ENCODE measurements around the gene CTNNB1. TPM values are rescaled to one million over a fixed set of nuclear protein-coding genes. Genes with fewer than 3 reads are reported as not detected.

Gene CTNNB1
- total and polyA plus RNA-seq, 2 of the 13 experiments (the other 11 are each of a cell fraction or from before 2014, with no cell fraction given) = 398 to 489 TPM

DNA sequence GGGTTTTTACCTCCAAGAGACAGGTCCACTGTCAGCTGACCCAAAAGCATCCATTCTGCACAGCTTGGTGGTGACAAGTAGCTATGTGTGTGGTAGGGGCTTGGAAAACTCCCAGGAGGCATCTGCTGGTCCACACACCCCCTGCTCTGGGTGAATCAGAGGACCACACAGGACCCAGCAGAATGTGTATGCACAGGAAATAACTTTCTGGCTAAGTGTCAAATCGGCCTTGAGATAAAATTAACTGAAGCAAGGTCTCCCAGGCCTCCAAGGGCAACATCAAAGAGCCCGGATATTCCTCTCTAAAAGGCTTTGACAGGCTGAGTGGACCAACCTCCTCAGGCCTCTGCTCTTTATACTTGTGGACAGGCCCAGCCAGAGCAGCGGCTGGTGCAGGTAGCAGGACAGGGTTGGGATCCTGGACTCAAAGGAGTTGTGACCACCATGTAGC lies 66.5 kb downstream of the CTNNB1 start (continued):
- TF ChIP-seq TCF12 (IDR thresholded peaks at IDR 0.05) (no peak), TCF12 (CRISPR knock-in tag; IDR thresholded peaks at IDR 0.05) (no peak), MIER3 (CRISPR knock-in tag; IDR thresholded peaks at IDR 0.05; ENCODE audit: borderline replicate concordance) (0 out of 2 replicates have a peak, but pooled peaks have one; percentile 38), ZMYM2 (CRISPR knock-in tag; IDR thresholded peaks at IDR 0.05) (no peak), RNF219 (CRISPR knock-in tag; IDR thresholded peaks at IDR 0.05) (no peak), ZNF430 (CRISPR knock-in tag; IDR thresholded peaks at IDR 0.05) (peak; percentile 33; the same call in 1 of the 2 replicates), YY1 (IDR thresholded peaks at IDR 0.05; ENCODE audit: insufficient read depth, insufficient replicate concordance, low read depth, low read length) (no peak), SIN3A (IDR thresholded peaks at IDR 0.05; ENCODE audit: borderline replicate concordance, low read depth, low read length) (no peak), ZNF3 (CRISPR knock-in tag; IDR thresholded peaks at IDR 0.05) (no peak), NFE2 (CRISPR knock-in tag; IDR thresholded peaks at IDR 0.05) (no peak), THRA (CRISPR knock-in tag; IDR thresholded peaks at IDR 0.05; ENCODE audit: borderline replicate concordance) (peak; percentile 52; the same call in 1 of the 2 replicates), ZNF33A (CRISPR knock-in tag; IDR thresholded peaks at IDR 0.05; ENCODE audit: borderline replicate concordance) (no peak), ZNF282 (IDR thresholded peaks at IDR 0.05; ENCODE audit: partially characterized antibody) (no peak), ZFP82 (CRISPR knock-in tag; IDR thresholded peaks at IDR 0.05; ENCODE audit: borderline replicate concordance) (no peak), FOXP1 (IDR thresholded peaks at IDR 0.05) (no peak), FOXP1 (CRISPR knock-in tag; IDR thresholded peaks at IDR 0.05) (no peak; the same call in 1 of the 2 replicates), IKZF1 (IDR thresholded peaks at IDR 0.05) (no peak)
- TF ChIP-seq, protein P1, sequence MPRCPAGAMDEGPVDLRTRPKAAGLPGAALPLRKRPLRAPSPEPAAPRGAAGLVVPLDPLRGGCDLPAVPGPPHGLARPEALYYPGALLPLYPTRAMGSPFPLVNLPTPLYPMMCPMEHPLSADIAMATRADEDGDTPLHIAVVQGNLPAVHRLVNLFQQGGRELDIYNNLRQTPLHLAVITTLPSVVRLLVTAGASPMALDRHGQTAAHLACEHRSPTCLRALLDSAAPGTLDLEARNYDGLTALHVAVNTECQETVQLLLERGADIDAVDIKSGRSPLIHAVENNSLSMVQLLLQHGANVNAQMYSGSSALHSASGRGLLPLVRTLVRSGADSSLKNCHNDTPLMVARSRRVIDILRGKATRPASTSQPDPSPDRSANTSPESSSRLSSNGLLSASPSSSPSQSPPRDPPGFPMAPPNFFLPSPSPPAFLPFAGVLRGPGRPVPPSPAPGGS (CRISPR knock-in tag; IDR thresholded peaks at IDR 0.05) = no peak
- TF ChIP-seq, protein P2, sequence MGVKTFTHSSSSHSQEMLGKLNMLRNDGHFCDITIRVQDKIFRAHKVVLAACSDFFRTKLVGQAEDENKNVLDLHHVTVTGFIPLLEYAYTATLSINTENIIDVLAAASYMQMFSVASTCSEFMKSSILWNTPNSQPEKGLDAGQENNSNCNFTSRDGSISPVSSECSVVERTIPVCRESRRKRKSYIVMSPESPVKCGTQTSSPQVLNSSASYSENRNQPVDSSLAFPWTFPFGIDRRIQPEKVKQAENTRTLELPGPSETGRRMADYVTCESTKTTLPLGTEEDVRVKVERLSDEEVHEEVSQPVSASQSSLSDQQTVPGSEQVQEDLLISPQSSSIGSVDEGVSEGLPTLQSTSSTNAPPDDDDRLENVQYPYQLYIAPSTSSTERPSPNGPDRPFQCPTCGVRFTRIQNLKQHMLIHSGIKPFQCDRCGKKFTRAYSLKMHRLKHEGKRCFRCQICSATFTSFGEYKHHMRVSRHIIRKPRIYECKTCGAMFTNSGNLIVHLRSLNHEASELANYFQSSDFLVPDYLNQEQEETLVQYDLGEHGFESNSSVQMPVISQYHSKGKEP (CRISPR knock-in tag; IDR thresholded peaks at IDR 0.05) = no peak
- TF ChIP-seq, protein P3, sequence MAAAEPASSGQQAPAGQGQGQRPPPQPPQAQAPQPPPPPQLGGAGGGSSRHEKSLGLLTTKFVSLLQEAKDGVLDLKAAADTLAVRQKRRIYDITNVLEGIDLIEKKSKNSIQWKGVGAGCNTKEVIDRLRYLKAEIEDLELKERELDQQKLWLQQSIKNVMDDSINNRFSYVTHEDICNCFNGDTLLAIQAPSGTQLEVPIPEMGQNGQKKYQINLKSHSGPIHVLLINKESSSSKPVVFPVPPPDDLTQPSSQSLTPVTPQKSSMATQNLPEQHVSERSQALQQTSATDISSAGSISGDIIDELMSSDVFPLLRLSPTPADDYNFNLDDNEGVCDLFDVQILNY (CRISPR knock-in tag; conservative IDR thresholded peaks at IDR 0.05) = no peak

All from HepG2 (cell line).